HG03039 (cell line): ENCODE results near the gene CREB3.

Experiments
- ATAC-seq: cut with Tn5 transposase; IDR thresholded peaks from one replicate; pipeline ENCODE4 v1.9.1; 2021; ENCODE audit warnings: mild to moderate bottlenecking, moderate library complexity; ENCODE audit not compliant: unreplicated experiment

The CREB3 gene, protein sequence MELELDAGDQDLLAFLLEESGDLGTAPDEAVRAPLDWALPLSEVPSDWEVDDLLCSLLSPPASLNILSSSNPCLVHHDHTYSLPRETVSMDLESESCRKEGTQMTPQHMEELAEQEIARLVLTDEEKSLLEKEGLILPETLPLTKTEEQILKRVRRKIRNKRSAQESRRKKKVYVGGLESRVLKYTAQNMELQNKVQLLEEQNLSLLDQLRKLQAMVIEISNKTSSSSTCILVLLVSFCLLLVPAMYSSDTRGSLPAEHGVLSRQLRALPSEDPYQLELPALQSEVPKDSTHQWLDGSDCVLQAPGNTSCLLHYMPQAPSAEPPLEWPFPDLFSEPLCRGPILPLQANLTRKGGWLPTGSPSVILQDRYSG

DNA sequence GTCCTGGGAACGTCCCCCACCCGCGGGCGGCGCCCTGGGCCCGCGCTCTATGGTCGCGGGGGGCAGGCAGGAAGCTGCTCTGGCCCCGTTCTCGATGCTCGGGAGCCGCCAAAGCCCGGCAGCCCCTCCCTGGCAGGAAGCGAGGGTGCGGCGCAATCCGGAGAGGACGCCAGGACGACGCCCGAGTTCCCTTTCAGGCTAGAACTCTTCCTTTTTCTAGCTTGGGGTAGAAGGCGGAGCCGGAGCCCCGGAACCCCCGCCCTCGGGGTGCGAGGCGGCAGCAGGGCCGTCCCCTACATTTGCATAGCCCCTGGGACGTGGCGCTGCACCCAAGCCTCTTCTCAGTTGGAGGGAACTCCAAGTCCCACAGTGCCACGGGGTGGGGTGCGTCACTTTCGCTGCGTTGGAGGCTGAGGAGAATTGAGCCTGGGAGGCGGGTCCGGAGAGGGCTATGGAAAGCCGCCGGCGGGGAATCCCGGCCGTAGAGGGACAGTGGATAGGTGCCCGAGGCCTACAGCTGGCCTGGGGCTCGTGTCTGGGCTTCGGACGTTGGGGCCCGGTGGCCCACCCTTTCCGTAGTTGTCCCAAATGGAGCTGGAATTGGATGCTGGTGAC lies at the start of gene CREB3, which contains the start of gene TLN1:
Gene CREB3, plus strand, starts transcription at position 482 of the 615 bp plus-strand sequence. Its CDS starts 107 bp downstream, at position 589.
Gene TLN1, minus strand, starts transcription at position 11 of the 615 bp plus-strand sequence. CDS start 6,501 bp downstream, outside the sequence.
- ATAC-seq = peak; percentile 74

DNA sequence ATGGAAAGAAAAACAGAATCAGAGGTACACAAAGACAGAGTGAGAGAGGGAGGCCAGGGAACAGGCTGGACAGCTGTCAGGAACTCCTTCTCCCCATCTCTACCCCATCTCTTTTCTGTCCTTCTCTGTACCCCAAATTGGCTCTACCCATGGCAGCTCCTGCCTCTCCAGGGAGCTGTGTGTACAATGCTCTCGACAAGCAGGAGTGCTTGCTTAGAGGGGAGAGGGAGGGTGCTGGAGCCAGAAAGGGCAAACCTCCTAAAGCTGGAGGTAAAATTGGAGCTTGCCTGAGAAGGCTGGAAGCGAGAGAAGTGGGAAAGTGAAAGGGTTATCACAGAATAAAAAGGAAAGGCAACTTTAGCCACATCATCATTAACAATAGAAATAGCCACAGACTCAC lies 49.1 kb upstream of the CREB3 start:
- ATAC-seq = no peak

DNA sequence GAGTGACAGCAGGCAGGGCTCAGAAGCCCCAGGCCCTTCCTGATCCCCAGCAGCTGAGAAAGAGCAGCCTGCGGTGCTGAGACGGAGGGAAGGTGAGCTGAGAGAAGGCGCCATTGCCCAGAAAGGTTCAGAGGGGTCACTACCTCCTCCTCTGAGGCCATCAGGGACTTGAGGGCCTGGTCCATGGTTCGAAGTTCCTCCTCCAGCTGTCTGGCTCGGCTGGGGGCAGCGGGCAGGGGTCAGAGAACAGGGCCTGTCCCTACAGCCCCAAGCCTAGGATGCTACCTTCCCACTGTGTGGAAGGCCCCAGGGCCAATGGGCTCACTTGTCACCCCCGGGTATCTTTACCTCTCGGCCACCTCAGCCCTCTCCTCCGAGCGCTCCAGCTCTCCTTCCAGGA lies 47.5 kb upstream of the CREB3 start:
- no peak for ATAC-seq

DNA sequence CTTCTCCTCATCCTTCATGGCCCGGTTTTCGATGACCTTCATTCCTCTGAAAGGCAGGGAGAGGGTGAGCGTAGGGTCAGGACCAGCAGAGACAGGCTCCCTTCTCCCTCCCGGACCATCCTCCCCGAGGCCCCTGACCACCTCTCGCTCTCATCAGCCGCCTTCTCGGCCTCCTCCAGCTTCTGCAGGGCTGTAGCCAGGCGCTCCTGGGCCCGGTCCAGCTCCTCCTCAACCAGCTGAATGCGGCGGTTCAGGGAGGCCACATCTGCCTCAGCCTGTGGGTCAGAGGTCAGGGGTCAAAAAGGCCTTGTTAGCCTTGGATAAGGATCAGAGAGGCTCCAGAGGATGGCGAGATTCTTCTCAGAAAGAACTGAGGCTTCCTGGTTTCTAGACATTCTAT lies 47.0 kb upstream of the CREB3 start:
- no peak for ATAC-seq

DNA sequence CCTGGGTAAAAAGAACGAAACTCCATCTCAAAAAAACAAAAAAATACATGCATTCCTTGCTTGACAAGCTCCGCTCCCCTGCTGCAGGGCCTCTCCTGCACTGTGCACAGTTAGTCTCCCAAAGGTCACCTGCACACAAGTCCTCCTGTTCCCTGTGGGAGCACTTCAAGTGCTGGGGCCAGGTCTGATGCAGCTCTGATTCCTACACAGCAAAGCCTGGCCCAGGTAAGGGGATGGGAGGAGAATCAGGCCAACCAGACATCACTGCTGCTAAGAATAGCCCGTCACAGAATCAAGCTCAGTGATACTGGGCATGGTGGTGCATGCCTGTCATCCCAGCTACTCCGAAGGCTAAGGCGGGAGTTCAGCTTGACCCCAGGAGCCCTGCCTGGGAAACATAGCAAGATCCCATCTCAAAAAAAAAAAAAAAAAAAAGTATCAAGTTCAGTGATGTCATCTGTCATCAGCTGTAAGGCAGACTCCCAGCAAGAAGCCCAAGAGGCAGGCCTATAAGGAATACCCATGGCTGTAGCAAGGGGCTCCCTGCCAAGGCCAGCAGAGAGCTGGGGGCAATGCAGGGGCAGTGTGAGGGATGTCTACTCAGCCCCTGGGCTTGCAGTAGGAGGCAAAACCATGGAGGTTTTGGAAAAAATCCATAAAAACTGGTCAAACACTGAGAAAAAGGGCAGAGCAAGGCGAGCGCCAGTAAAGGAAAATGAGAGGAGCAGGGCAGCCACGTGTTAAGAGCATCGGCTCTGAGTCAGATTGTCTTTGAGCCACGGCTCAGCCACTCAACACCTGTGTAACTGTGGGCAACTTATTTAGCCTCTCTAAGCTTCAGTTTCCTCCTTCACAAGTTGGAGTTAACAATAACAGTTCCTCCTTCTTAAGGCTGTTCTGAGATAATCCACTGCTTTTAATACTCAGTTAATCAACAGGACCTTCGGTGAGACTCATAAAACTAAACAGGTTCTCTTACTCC lies 46.0 kb upstream of the CREB3 start:
- ATAC-seq = no peak

DNA sequence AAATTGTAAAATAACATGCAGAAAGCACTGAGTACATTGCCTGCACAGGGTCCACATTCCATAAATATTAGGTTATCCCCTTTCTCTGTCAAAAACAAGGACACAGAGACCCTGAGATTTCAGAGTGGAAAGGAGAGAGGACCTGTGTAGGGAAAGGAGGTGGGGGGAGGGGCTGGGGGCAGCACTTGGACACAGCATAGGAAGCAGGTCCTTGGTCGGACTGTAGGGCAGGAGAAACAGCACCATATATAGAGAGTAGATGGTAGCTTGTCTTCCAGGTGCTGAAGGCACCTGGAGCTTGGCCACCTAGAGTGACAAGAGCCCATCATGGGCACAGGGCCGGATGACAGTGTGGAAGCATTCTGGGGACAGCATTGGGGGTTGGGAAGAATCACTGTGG lies 45.2 kb upstream of the CREB3 start:
- no peak for ATAC-seq

DNA sequence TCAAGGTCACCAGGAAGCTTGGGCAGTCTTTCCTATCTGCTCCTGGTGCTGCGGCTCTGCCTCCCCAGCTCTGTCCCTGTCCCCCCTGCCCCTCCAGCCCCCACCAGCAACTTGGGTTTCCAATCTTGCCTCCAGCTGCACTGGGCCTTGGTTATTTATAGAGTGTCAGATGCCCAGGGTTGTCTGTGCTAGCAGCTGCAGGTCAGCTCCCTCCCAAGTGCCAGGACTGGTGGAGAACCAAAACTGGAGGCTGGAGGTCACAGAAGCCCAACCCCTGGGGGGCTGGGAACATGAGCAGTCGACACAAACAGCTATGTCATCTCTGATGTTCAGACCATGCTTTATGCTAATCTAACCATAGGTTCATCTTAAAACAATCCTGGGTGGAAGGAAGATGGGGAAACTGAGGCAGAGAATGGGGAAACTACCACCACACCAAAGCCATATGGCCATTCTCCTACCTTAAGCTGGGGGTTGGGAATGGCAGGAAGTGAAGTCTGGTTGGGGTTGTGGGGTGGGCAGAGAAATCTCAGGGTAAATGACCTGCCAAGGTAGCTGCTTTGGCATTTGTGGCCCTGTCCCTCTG lies 44.4 kb upstream of the CREB3 start:
- ATAC-seq = no peak

DNA sequence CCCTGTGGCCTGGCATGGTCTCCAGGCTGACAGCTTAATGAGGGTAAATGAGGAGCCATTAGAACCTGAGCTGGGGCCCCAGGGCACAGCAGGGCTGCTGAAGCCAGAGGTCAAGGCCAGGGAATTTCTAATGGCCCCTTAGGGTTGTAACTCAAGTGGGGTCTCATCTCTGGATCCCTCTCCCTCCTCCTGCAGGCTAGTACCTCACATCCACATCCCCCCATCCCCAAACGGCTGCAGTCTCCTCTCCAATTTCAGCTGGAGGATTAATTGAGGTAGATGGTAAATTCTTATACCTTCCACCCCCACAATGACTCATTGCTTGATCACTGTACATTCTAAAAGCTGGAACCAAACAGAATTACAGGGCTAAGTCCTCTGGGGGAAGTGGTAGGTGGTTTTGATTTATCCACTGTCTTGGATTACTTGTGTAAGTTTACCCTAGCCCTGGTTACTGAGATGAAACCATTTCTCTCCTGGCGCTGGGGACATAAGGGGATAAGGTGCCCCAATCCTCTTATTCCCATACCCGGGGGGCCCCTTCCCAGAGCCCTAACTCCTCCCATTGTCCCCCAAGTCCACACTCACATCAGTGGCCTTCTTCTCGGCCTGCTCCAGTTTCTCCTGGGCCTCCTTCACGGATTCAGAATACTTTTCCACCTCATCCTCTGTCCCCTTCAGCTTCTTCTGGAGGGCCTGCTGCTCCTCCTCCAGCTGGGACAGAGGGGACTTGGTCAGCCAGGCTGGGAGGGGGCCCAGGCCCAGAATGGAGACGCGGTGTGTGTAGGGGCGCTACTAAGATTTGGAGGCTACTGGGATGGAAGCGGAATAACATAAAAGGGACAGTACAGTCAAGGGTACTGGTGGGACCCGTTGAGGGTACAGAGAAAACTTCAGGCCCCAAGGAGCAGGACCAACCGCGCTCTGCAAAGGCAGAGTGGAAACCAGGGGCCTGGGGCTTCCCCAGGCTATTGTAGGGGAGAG lies 43.6 kb upstream of the CREB3 start:
- ATAC-seq = no peak

DNA sequence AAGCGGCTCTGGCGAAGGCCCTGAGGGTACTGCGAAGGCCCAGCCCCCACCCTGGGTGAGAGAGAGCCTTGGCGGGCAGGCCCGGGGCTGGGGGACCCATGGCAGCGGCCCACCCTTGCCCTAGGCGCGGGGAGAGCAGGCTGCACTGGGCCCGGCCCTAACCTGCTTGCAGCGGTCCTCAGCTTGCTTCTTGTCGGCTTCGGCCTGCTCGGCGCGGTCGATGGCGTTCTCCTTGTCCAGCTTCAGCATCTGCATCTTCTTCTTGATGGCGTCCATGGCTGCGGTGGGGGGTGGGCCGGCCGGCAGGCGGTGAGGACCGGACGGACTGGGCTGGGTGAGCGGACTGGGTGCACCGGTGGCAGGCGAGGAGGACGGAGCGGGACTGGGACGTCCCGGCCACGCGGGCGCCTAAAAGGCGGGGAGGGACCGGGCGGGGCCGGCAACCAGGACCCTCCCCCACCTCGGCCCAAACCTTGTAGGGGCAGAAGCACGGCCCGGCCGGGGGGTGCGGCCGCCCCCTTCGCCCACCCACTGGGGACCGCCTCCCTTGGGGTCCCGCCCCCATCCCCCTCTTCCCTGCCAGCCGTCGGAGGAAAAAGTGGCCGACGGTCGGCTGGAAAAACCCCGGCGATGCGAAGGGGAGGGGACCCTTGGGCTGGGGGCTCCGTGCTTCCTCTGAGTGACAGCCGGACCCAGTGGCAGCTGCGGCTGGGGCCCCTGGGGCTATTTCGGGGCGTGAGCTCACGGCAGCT lies 42.7 kb upstream of the CREB3 start, which contains the start of gene TPM2:
Gene TPM2, minus strand, starts transcription at position 384 of the 752 bp plus-strand sequence. Its CDS starts 108 bp downstream, at position 276.
- ATAC-seq = no peak

DNA sequence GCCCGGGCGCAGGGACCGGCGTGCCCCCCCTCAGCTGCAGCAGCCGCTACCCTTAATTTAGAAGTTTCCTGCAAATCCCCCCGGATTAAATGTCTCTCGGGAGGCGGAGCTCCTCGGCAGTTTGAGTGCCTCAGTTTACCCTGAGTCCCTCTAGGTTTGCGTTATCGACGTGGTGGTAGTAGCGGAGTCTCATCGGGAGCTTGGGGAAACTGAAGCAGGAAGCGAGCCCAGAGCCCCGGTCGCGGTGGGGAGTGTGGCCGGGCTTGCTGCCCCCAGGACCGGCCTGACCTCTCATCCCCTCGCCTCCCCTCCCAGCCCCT lies 42.2 kb upstream of the CREB3 start:
- no peak for ATAC-seq

DNA sequence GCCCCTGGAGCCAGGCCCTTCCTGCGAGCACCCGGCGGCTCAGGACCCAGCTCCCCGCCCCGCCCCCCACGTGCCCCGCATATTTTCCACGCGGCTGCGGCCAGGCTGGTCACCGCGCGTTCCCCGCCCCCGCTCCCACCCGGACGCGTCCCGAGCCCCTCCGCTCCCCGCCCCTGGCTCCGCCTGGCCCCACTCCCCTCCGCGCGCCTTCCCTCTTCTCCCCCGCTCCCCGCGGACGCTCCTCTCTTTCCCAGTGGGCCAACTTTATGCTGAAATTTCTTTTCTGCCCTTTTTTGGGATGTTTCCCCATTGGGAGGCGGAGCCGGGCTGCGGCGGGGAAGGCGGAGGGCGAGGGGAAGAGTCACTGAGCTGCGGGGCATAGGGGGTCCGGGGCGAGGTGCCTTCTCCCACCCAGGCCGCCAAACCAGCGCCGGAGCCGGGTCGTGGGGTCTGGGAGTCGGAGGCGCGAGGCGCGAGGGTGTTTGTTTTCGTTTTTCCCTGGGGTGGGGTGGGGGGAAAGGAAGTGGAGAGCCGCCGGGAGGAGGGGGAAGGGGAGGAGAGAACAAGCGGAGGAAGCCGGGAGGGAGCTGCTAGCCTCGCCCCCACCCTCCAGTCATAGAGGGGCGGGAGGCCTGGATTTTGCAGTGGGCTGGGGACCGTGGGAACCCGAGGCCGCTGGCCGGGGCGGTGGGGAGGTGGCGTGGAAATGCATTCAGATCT lies 41.7 kb upstream of the CREB3 start:
- ATAC-seq = no peak

DNA sequence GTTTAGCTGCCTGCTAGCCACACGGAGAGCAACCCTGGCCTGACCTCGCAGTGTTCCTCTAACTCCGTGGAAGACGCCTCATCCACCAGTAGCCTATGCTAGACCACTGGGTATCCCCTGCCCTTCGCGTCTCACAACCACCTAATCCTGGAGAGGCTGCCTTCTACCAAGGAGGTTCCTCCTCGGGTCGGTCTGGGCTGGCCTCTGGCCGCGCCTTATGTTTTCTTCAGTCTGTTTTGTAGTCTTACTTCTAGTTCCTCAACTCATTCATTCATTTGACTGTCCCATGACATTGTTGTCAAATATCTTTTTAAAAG lies 41.2 kb upstream of the CREB3 start:
- ATAC-seq = no peak

DNA sequence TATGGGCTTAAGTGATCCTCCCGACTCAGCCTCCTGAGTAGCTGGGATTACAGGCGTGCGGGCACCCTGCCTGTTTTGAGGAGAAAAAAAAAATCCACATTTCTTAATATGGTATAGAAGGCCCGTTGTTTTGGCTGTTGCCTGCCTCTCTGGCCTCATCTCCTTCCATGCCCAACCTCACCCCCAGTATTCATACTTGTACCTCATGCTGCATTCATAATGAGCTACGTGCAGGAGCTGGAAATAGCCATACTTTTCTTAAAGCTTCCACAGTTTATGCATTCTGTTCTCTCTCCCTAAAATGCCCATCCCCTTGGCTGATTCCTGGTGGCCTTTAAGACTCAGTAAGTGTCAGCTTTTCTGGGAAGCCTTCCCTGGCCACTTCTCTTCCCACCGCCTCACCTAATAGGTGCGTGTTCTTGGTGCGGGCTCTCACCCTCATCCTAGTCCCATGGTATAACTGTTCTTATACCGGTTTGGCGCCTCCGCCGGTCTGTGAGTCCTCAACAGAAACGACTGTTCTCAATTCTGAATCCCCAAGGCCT lies 40.6 kb upstream of the CREB3 start:
- ATAC-seq = no peak

DNA sequence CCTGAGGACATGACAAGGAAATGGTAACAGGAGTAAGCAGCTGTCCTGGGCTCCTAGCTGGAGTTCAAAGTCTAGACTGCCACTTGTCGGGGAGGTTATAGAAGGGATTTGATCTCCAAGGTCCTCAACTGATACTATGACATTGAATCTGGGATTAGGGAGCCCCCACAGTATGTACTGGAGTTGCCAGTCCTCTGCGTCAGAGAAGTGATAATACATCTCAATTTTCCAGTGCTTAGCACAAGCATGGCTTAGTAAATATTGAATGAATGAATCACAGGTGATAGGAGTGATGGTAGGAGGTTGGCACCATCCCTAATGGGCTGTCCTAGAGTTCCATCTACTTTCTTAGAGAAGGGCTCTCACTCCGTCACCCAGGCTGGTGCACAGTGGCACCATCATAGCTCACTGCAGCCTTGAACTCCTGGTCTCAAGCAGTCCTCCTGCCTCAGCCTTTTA lies 36.5 kb upstream of the CREB3 start:
- ATAC-seq = no peak

DNA sequence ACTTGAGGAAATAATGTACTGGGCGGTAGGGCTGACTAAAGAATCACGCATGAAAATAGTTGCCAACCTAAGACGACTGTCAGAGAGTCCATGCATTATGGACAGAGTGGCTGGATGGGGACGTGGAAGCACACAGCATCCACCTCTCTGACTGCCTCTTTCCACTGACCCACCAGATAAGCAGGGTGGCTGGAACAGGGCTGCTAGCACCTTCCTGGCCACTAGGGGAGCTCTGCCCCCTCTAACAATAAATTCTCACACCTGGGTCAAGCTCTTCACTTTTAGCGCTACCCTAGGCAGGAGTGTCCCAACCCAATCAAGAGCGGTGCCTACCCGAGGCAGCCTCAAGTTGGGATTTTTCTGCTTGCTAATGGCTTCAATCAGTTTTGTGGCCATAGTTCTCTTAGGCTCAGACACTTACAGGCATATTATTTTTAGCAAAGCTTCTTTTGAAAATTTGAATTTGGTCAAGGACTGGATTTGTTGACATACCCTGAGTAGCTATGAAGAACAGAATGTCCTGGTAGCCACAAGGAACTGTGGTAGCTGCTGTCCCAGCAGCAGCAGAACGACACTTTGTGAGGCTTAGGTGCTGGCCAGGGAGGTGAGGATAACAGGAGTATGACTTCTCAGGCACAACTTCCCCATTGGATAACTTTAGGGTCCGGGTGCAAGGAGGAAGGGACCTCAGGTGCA lies 35.8 kb upstream of the CREB3 start:
- peak; percentile 56 for ATAC-seq

DNA sequence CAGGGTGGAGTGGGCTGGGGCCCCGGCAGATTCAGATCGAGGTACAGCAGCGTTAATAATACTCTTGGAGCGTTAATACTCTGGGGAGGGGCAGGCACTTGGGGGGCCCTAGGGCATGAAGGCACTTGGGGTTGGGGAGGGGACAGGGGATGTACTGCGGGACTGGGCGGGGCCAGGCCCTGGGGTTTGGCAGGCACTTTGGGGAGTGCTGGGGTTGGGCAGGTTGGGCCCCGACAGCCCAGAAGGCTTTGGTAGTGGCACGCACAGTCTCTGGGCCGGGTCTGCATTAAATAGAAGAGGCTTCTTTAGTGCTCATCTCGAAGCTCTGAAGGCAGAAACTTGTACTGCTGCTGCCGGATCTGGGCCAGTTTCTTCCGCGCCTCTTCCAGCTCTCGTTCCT lies 35.0 kb upstream of the CREB3 start:
- ATAC-seq = no peak

DNA sequence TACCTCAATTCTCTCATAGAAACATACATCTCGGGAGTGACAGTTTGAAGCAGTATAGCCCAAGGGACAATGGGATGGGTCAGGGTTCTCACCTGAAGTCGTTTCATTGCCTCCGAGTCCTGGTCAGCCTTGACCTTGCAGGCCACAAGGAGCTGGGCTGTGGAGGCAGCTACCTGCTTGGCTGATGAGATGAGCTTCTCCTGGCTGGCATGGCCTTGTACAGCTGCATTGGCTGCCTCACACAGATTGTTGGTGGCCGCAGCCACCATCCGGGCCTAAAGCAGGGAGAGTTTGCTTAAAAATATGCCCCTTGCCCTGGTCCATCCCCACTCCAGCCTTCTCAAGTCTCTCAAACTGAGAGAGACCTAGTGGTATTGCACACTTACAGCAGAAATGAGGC lies 34.2 kb upstream of the CREB3 start:
- no peak for ATAC-seq

DNA sequence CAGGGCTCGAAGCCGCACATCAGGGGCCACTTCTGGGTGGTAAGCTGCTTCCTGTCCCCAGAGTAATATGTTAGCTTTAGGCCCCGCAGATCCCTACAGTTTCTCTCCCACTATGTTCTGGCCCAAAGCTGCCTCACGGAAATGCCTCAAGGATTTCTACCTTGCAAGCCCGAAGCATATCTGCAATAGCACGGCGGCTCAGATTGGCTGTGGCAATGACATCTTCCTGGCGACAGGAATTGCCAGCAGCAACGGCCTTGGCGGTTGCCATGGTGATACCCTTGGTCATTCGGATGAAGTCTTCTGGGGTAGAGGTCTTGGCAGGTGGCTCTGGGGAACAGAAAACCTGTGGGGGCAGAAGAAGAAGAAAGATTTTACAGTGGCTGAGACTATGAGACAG lies 32.4 kb upstream of the CREB3 start:
- ATAC-seq = no peak
